ENCODE results near the gene CALR3. TPM values are rescaled to one million over a fixed set of nuclear protein-coding genes. Genes with fewer than 3 reads are reported as not detected.
"Not testable (repeated sequence)": the region's sequence is repeated elsewhere in the genome, so short reads cannot be mapped to it uniquely, and the experiment has no call there.

CALR3 gene
- total RNA-seq, 1 donor from 2014 or later, result not detected

GRCh38 chr19:16482745-16483144, 13.2 kb downstream of the CALR3 start:
- DNase-seq, result no peak

- DNase-seq, result no peak
Measured at GRCh38 chr19:16477311-16477710, 18.7 kb downstream of the CALR3 start.

- no peak for DNase-seq
Measured at GRCh38 chr19:16476401-16476800, 19.6 kb downstream of the CALR3 start.

- peak; percentile 21 for DNase-seq
Measured at GRCh38 chr19:16473875-16474392, 22.0 kb downstream of the CALR3 start.

GRCh38 chr19:16472992-16473391, 23.0 kb downstream of the CALR3 start:
- DNase-seq, result no peak

- not testable (repeated sequence) for DNase-seq
Measured at GRCh38 chr19:16472559-16472899, 23.4 kb downstream of the CALR3 start.

- DNase-seq, result peak; percentile 37
Measured at GRCh38 chr19:16470911-16471811, 24.8 kb downstream of the CALR3 start.

GRCh38 chr19:16470541-16470910, 25.4 kb downstream of the CALR3 start:
- DNase-seq, result no peak

- no peak for DNase-seq
Measured at GRCh38 chr19:16467581-16467980, 28.4 kb downstream of the CALR3 start.

GRCh38 chr19:16466802-16467427, 29.1 kb downstream of the CALR3 start:
- not testable (repeated sequence) for DNase-seq

- no peak for DNase-seq
Measured at GRCh38 chr19:16465239-16465638, 30.7 kb downstream of the CALR3 start.

- no peak for DNase-seq
Measured at GRCh38 chr19:16463991-16464575, 31.9 kb downstream of the CALR3 start.

- no peak for DNase-seq
Measured at GRCh38 chr19:16463341-16463990, 32.5 kb downstream of the CALR3 start.

GRCh38 chr19:16462757-16463250, 33.2 kb downstream of the CALR3 start:
- peak; percentile 49 for DNase-seq

- no peak for DNase-seq
Measured at GRCh38 chr19:16461630-16462051, 34.3 kb downstream of the CALR3 start.

- no peak for DNase-seq
Measured at GRCh38 chr19:16460454-16460853, 35.5 kb downstream of the CALR3 start.

- no peak for DNase-seq
Measured at GRCh38 chr19:16459680-16460079, 36.3 kb downstream of the CALR3 start.

GRCh38 chr19:16458391-16459341, 37.3 kb downstream of the CALR3 start:
- DNase-seq, result no peak

- no peak for DNase-seq
Measured at GRCh38 chr19:16457954-16458331, 38.0 kb downstream of the CALR3 start.

GRCh38 chr19:16457195-16457953, 38.6 kb downstream of the CALR3 start:
- DNase-seq, result peak; percentile 69

- no peak for DNase-seq
Measured at GRCh38 chr19:16456652-16457194, 39.2 kb downstream of the CALR3 start.
